ENCODE results near the gene TTC7B. TPM values are rescaled to one million over a fixed set of nuclear protein-coding genes. Genes with fewer than 3 reads are reported as not detected.

Gene TTC7B
- total and polyA plus RNA-seq, 2 of the 13 experiments (the other 11 are each of a cell fraction or from before 2014, with no cell fraction given) = 1.3 to 3.2 TPM

GRCh38 chr14:90774316-90774715 lies 41.9 kb downstream of the TTC7B start:
- ATAC-seq (no peak), DNase-seq (ENCODE audit: low spot score) (no peak), FAIRE-seq (no peak)
- Histone ChIP-seq H2AFZ (ENCODE audit: low read length) (no peak overlapping the region), H3K36me3 (replicated peaks in 1 of 2; ENCODE audit: control insufficient read depth in 1 of 2, insufficient read depth in 2 of 2, low read length in 2 of 2) (no peaks in the 10 kb centered on the region), H3K27me3 (ENCODE audit: control insufficient read depth in 1 of 2, insufficient read depth in 2 of 2, low read length in 2 of 2) (no peaks in the 10 kb centered on the region), H4K20me1 (ENCODE audit: insufficient read depth, low read length) (no peaks in the 10 kb centered on the region), H3K9me3 (ENCODE audit: low read length) (no peaks in the 10 kb centered on the region), H3K4me1 (ENCODE audit: insufficient read depth, low read length) (no peaks in the 10 kb centered on the region), H3K4me3 (replicated peaks in 1 of 3; ENCODE audit: insufficient read depth in 1 of 3, low read depth in 2 of 3, low read length in 3 of 3) (no peak overlapping the region), H3K27ac (ENCODE audit: extremely low read length, insufficient read depth, low read length) (no peak overlapping the region), H3K9ac (ENCODE audit: insufficient read depth, low read depth, low read length) (no peak overlapping the region), H3K79me2 (ENCODE audit: insufficient read depth, low read length) (no peaks in the 10 kb centered on the region), H3K4me2 (ENCODE audit: low read depth, low read length) (no peak overlapping the region)
- WGBS (ENCODE audit: low lambda C conversion rate) = 82% methylated on average over 5 of the region's 5 CpGs
- CTCF ChIA-PET (ENCODE audit: low intra/inter-chr PET ratio, low total read pairs) = no interaction called here
- POLR2A ChIA-PET = no interaction called here
- TF ChIP-seq SMYD3 (CRISPR knock-in tag; IDR thresholded peaks at IDR 0.05) = no peak
- no peak for TF ChIP-seq SOX13 (IDR thresholded peaks at IDR 0.05)
- TF ChIP-seq SOX13 (CRISPR knock-in tag; conservative IDR thresholded peaks at IDR 0.05 in 1 of 2, IDR thresholded peaks at IDR 0.05 in 1 of 2) = no peak
- no peak for TF ChIP-seq ZNF136 (CRISPR knock-in tag; IDR thresholded peaks at IDR 0.05; ENCODE audit: low read depth)
- TF ChIP-seq SATB2 (CRISPR knock-in tag; IDR thresholded peaks at IDR 0.05) = no peak
- no peak for TF ChIP-seq SPEN (CRISPR knock-in tag; IDR thresholded peaks at IDR 0.05; ENCODE audit: low read depth)
- no peak for TF ChIP-seq CHD4 (IDR thresholded peaks at IDR 0.05; ENCODE audit: borderline replicate concordance, low read length)
- TF ChIP-seq ZNF501 (CRISPR knock-in tag; IDR thresholded peaks at IDR 0.05) = no peak
- no peak for TF ChIP-seq ZNF138 (CRISPR knock-in tag; IDR thresholded peaks at IDR 0.05; ENCODE audit: low read depth)
- no peak for TF ChIP-seq ZNF180 (CRISPR knock-in tag; IDR thresholded peaks at IDR 0.05; ENCODE audit: borderline replicate concordance, low read depth)
- TF ChIP-seq ZNF646 (CRISPR knock-in tag; IDR thresholded peaks at IDR 0.05) = no peak
- no peak for TF ChIP-seq PBX2 (CRISPR knock-in tag; IDR thresholded peaks at IDR 0.05)
- no peak for TF ChIP-seq PTBP1 (IDR thresholded peaks at IDR 0.05; ENCODE audit: low read depth, low read length, poor library complexity, severe bottlenecking)
- TF ChIP-seq BRD4 (CRISPR knock-in tag; IDR thresholded peaks at IDR 0.05) = no peak
- no peak for TF ChIP-seq ZNF382 (CRISPR knock-in tag; IDR thresholded peaks at IDR 0.05; ENCODE audit: borderline replicate concordance)
- TF ChIP-seq KAT2B (IDR thresholded peaks at IDR 0.05; ENCODE audit: borderline replicate concordance, low read depth, low read length) = no peak
- no peak for TF ChIP-seq MNT (IDR thresholded peaks at IDR 0.05)
- in situ Hi-C loops (cut with HindIII; ENCODE audit: extremely low pct_ligation_motif_present, low pct_unique_long_range_greater_than_20kb) (no loop called here), intact Hi-C loops (cut with micrococcal nuclease; ENCODE audit: unreplicated experiment) (no loop called here)
- no TSS peak for BruUV-seq (replicated peaks)
